CD4-positive, alpha-beta T cell treated with Interleukin-4 for 4 hours (primary cell): ENCODE data around the gene SORBS2.

Experiments
- DNase-seq: peaks from one replicate; pipeline ENCODE4 v3.0.0-alpha.2; 2020

The SORBS2 gene

DNA sequence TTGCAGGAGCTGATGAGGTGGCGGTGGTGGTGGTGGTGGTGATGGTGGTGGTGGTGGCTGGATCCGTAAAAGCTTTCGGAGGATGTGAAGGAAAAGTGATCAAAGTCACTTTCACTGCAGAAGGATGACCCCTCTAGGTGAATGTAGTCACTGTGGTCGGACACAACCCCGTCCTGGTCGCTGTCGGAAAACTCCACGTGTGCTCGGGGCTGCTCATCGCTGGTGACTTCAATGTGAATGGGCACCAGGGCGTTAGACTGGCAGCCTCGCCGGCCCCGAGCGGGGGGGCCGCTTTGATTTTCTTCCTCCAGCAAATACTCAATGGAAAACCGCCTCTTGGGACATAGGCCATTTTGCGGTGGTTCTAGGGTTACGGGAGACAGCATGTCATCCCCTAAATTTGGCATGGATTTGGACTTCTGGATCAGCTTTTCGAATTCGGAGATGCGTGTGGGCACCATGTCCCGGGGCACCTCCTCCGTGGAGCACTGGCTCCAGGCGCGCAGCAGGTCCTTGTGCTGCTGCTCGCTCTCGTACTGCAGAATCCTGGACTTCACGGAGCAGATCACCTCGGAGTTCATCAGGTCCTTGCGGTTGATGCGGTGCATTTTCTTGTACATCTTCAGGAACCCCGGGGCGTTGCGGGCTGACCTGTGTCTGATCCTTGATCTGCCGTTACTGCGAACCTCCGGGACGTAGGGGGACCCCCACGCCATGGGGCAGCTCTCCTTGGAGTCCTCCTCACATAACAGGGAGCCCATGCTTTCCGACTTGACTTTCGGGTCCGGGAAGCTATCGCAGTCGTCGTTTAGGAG, 188.3 kb downstream of the SORBS2 start:
- DNase-seq: no peak

DNA sequence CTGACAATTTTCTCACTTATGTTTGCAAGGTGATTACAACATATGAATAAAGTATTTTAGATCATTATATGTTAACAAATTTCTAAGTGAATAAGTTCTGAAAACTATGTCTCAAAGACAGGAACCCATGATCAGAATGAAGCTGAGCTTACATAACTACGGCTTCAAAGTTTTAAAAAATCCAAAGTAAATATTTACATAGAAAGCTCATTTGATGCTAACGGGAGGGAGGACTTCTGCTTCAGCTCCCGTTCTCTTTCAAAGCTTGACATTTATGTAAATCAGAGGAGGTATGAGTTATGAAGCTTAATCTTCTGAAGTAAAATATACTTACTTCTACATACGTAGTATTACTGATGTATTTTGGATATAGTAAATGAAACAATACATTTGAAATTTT, 203.8 kb downstream of the SORBS2 start:
- no peak for DNase-seq

DNA sequence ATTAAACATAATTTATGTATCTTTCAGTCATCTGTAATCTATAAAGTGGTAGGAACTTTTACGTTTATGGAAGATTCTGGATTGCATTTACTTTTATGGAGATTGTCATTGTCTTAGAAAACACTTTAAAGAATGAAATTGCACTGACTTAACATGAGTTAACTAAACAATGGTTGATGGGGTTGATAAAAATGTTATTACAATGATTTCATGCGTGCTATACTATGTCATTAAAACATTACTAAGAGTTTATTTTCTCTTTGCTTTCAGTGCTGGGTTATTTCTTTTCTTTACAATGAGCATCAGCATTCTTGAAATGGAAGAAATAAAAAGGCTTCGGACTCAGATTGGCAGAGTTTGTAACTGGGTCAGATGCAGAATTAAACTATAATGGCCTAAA, 209.6 kb downstream of the SORBS2 start:
- no peak for DNase-seq

- no peak for DNase-seq
Observed at GRCh38 chr4:185600801-185601434, 211.1 kb downstream of the SORBS2 start.

GRCh38 chr4:185599553-185600243, 212.3 kb downstream of the SORBS2 start:
- no peak for DNase-seq

DNA sequence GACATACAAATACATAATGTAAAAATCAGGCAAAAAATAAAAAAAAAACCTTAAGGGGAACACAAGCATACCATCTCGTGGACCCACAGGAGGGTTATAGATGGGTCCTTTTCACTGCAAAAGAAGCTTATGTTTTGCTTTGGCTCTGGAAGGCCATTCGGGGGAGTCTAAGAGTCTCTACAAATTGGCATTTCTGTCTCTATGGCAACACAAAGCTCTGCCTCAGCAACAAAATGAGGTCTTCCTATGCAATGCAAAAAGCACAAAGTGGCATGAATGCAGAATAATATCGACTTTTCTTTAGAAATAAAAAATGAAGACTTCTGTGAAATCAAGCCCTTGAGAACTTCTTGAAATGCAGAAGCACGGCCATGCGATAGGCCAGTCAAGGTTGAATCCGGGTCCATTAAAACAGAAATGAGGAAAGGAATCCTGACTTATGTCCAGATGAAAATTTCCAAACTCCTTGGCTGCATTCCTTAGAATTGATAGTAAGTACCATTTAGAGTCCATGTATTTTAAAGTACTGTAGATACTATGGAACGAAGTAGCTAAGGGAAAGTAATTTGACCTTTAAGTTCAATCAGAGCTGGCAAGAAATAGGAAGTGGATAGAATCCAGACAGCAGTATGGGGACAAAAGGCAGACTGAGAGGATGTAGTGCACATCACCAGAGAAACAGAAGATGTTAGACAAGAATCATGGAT, 213.0 kb downstream of the SORBS2 start:
- DNase-seq: no peak

DNA sequence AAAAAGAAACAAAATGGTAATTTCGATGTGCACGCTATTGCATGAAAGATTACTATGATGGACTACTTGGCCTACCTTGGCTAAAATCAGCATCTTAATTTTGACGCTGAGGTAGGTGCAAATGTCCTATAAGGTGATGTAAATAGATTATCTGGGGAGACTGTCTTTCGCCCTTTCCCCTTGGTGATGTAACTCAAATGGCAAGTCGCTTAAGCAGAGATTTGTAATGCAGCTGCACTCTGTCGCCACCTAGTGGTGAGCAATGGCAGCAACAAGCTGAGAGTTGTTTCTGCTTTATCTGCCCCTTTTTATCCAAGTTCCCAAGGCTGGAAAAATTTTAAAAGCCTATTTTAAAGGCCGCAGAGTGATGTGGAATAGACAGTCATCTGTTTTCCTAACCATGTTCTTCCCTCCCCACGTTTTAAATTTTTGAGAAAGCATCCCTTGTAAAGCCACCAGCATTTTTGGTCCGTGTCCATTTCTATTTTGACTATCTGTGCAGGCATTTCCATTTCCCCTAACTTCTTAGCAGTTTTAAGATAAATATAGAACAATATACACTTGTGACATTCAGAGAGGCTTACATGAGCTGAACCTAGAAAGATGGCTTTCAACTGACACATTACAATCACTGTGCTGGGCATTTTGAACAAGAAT, 214.3 kb downstream of the SORBS2 start:
- DNase-seq: peak; percentile 68

- DNase-seq: no peak
Observed at GRCh38 chr4:185592845-185593488, 219.0 kb downstream of the SORBS2 start.

DNA sequence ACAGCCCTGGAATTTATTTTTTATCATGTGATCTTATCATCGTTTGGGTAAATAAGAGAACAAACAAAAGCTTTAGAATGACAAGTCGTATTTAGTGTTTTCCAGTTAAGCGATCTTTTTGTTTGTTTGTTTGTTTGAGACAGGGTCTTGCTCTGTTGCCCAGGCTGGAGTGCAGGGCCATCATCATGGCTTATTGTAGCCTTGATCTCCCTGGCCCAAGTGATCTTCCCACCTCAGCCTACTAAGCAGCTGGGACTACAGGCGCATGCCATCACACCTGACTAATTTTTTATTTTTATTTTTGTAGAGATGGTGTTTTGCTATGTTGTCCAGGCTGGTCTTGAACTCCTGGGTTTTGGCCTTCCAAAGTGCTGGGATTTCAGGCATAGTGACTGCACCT, 219.6 kb downstream of the SORBS2 start:
- no peak for DNase-seq

GRCh38 chr4:185591679-185592141, 220.3 kb downstream of the SORBS2 start:
- no peak for DNase-seq

DNA sequence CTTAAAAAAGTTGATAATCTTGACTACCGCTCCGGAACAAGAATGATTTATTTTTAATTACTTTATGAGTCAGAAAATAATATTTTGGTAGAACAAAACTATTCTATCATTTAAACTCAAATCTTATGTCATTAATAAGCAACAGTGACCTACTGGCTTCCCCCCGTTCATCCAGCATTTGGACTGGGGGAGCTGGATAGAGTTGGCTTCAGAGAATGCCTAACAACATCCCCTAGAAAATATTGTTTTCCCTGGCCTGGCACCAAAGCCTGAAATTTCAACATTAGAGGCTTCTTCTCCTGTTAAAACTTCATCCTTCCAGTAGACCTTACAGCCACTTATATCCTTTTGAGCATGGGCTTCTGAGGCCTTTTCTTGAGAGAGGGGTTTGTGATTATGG, 221.0 kb downstream of the SORBS2 start:
- DNase-seq: no peak

DNA sequence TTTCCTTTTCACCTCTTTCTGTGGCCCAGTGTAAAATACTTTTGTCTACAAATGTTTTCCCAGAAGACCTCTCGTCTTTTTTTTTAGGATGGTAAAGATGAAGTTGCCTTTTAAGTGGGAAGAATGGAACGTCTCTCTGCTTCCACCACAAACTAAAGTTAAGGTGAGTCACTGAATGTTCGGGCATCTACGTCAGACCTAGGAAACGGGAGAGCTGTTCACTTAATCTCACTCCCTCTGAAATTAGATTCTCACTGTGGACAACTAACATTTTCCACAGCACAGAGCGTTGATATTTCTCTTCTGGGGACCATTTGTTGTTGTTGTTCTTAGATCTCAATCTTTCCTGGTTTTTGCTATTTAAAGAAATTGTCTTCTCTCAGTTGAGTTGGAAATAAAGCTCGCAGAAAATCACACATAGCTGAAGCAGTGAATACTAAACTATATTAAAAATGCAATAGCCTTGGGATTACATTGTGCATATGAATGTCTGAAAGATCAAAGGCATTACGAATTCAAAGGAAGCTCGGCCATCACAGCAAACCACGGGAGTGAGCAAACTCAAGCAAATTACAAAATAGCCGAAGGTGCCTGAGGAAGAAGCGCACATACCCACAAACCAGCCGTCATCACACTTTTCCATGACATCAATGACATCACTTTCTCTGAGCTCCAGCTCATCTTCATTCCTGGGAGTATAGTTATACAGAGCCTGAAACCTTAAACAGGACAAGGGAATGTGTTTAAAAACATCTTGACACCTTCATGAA, 222.7 kb downstream of the SORBS2 start:
- DNase-seq: no peak

DNA sequence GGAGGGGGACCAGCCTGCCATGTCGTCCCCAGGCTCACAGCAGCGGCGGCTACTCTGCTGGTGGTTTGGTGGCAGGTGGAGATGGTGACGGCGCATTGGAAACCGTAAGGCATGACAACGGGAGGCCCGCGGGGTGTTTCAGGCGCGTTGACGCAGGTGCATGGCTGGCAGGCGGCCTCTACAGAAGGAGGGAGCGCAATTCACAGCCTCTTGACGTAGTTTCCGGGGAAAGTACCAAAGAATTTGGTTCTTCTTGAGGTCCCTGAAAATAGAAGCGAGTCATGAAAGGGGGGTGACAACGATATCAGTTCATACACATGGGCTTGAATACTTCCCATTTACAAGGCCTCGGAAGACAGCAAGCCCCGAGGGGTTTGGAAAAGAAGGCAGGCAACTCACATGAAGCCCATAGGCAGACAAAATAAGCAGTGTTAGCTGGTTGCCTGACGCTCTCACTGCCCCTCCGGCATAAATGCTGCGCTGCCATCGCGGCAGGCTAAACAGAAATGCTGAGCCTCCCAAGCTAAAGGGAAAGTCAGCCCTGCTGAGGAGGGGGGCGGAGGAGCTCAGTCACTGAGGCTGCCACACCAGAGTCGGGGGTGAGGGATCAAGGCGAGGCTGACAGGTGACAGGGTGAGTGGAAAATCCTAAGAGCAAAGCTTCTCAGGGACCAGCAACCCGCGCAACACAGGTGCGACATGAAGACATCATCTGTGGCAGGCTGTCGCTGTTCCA, 224.4 kb downstream of the SORBS2 start:
- peak; percentile 11 for DNase-seq

- no peak for DNase-seq
Observed at GRCh38 chr4:185587030-185587426, 225.0 kb downstream of the SORBS2 start.

DNA sequence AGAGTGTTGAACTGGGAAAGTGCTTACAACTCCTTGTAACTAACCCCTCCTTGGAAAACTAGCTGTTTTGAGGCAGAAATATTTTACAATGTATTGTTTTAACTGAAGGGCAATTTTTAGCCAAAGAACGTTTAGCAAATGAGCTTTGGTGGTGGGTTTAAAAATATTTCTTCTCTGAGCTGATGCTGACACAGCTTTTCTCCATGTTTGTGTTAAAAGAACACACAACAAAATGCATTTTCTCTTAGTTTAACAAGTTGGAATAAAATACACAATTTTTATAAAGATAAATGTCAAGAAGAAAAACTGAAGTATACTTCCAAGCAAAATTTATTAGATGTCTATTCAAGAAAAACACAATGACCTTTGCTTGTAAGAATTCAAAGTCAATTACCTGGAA, 226.8 kb downstream of the SORBS2 start:
- no peak for DNase-seq

GRCh38 chr4:185583813-185584212, 228.2 kb downstream of the SORBS2 start:
- DNase-seq: no peak

DNA sequence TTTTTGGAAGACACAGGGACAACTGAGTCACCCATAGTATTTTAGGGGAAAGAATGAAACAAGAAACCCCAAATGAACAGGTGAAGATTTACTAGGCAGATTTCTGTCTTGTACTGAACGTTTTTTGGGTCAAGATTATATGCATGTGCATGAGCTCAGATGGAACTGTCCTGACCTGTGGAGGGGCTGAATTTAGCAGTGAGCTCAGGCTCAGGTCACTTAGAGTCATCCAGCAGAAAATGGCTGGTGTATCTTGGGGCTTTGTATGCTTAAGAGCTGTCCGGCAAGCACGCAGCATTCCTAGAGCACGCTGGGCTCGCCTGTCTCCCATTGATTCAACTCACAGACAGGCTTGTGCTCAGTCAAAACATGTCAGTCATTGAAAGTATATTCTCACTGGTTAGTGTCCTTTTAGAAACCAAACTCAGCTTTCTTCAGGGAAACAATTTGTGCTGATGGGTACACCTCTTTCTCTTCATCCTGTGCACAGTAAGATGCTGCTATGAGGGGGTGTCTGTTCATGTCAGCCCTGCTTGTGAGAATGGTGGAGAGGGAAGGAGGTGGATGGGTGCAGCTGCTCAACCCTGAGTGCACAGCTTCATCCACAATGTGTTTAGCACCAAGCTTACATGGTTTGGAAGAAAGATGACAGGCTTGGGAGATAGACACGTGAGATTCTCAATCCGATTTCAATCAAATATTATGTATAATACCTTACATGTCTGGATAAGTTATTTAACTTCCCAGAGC, 229.2 kb downstream of the SORBS2 start:
- DNase-seq: no peak

DNA sequence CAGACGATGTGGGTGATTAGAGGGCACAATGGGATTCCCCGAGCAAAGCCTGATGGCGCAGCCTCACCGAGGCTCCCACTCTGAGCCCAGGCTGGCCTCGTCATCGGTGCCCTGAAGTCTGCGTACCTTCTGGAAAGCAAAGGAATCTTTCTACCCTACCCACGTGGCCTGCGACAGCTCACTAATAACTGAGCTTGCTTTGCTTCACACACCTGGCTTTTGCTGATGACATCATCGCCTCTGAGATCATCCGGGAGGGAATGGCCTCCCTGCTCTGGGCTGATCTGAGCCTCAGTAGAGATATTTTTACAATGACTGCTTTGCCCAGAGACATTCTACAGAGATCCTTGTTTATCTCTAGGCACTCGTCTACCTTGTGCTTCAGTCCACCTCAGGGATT, 231.3 kb downstream of the SORBS2 start:
- no peak for DNase-seq

- DNase-seq: no peak
Observed at GRCh38 chr4:185578284-185578683, 233.7 kb downstream of the SORBS2 start.
